RWPE1 (cell line): Measurements from ENCODE around the gene MAP3K19.

Experiments
- CTCF ChIA-PET: fragments of 350-600 bp; sonication (Branson Sonifier 250); formaldehyde crosslinking; extraction: SDS; loops from one replicate; lab custom pipeline; 2021; lab: Yijun Ruan, JAX
- POLR2A ChIA-PET: fragments of 400-600 bp; formaldehyde crosslinking; extraction: SDS; loops from one replicate; lab custom pipeline; 2020; ENCODE audit warnings: antibody characterized with exemption; ENCODE audit not compliant: low non-redundant PET; lab: Yijun Ruan, JAX
- DNase-seq: peaks from one replicate; pipeline ENCODE4 v3.0.0; 2012; ENCODE audit warnings: low spot score
- H3K27ac ChIP-seq: fragments of 450-650 bp; 2 replicates; pipeline ENCODE4 v1.5.1; 2017
- CTCF ChIP-seq: fragments of 450-650 bp; conservative IDR thresholded peaks from 2 replicates; pipeline ENCODE4 v1.5.1; 2017; ENCODE audit warnings: low read depth, mild to moderate bottlenecking

The MAP3K19 gene

GRCh38 chr2:134918526-134919340 lies 128.5 kb downstream of the MAP3K19 start, which contains the start of gene CCNT2:
Gene CCNT2 (plus strand): TSS chr2:134918822. CDS start chr2:134918855, 33 bp downstream.
- ChIA-PET CTCF (interaction anchor here (0.6 to 0.7 kb wide), 4 partner anchors 31 to 1838 kb away, joined by 3 read pairs; partner anchors contain the start of genes R3HDM1 and ZRANB3), POLR2A (no interaction called here)
- TF ChIP-seq CTCF = no peak
- DNase-seq = peak; percentile 99
- H3K27ac ChIP-seq = peak within 1 kb of the TSS; percentile 98

- POLR2A ChIA-PET = interaction anchor here (0.6 kb wide), 1 partner anchor 770 kb away, joined by 4 read pairs; no protein-coding TSS in a partner anchor
- CTCF ChIA-PET = interaction anchor here (0.6 kb wide), 3 partner anchors 36 to 1838 kb away, joined by 3 to 4 read pairs (median 3); no protein-coding TSS in a partner anchor
Measured at GRCh38 chr2:134917888-134918525, 129.2 kb downstream of the MAP3K19 start.

GRCh38 chr2:134917360-134917865 lies 129.8 kb downstream of the MAP3K19 start:
- no peak for DNase-seq
- no peak for TF ChIP-seq CTCF
- ChIA-PET POLR2A (interaction anchor here (0.6 kb wide), 1 partner anchor 769 kb away, joined by 4 read pairs; no protein-coding TSS in a partner anchor), CTCF (interaction anchor here (0.6 kb wide), 2 partner anchors 117 to 748 kb away, joined by 4 read pairs; no protein-coding TSS in a partner anchor)
- peak overlapping the region; percentile 98 for H3K27ac ChIP-seq

More at GRCh38 chr2:134917888-134918525, 129.2 kb downstream of the MAP3K19 start:
- DNase-seq = no peak
- TF ChIP-seq CTCF = no peak; the same call in 1 of the 2 replicates
- H3K27ac ChIP-seq = peak overlapping the region; percentile 98
